Activated CD4-positive, alpha-beta T cell treated with anti-CD3 and anti-CD28 coated beads for 36 hours (primary cell): ENCODE results near the gene NPPC. TPM values are rescaled to one million over a fixed set of nuclear protein-coding genes. Genes with fewer than 3 reads are reported as not detected.
"Not testable (repeated sequence)": the region's sequence is repeated elsewhere in the genome, so short reads cannot be mapped to it uniquely, and the experiment has no call there.

Experiments used
- ATAC-seq: fragments of 200-7000 bp; cut with Tn5 transposase; one replicate; pipeline ENCODE4 v1.10.0; 2021; ENCODE audit warnings: mild to moderate bottlenecking, moderate library complexity
- CTCF ChIA-PET: fragments of 350-600 bp; sonication (Branson Sonifier 250); formaldehyde crosslinking; loops from one replicate; lab custom pipeline; 2021; ENCODE audit warnings: antibody characterized with exemption; lab: Charles Lee
- POLR2A ChIA-PET: fragments of 350-600 bp; sonication (Branson Sonifier 250); formaldehyde crosslinking; loops from one replicate; lab custom pipeline; 2021; ENCODE audit warnings: antibody characterized with exemption, inconsistent platforms; lab: Charles Lee
- DNase-seq: peaks from one replicate; pipeline ENCODE4 v3.0.0-alpha.2; 2020
- H3K27ac Mint-ChIP-seq: one replicate; pipeline ENCODE4 v1.8.0; 2021; ENCODE audit warnings: mixed read lengths
- H3K27me3 Mint-ChIP-seq: one replicate; pipeline ENCODE4 v1.8.0; 2021; ENCODE audit warnings: mixed read lengths
- H3K36me3 Mint-ChIP-seq: one replicate; pipeline ENCODE4 v1.8.0; 2021; ENCODE audit warnings: low read depth, mixed read lengths
- H3K4me1 Mint-ChIP-seq: one replicate; pipeline ENCODE4 v1.8.0; 2021; ENCODE audit warnings: mixed read lengths
- H3K4me3 Mint-ChIP-seq: one replicate; pipeline ENCODE4 v1.8.0; 2021; ENCODE audit warnings: mild to moderate bottlenecking, moderate library complexity, mixed read lengths
- H3K9me3 Mint-ChIP-seq: one replicate; pipeline ENCODE4 v1.8.0; 2021; ENCODE audit warnings: low read depth, mixed read lengths
- intact Hi-C, 2 experiments: fragments of 100-400 bp; cut with DNase I in 1 of 2; cut with micrococcal nuclease in 1 of 2; formaldehyde crosslinking; loops; one replicate each; pipeline versions ENCODE4 v1.14.2 to v1.15.1; 2022 to 2024; cut with DNase I, micrococcal nuclease
- microRNA-seq: library from miRNA; unstranded; fragments of <30 nt; microRNA quantifications from one replicate; pipeline ENCODE4 v1.2.0, GENCODE V29; 2021; ENCODE audit warnings: borderline replicate concordance
- total RNA-seq, 2 experiments: library from RNA; stranded (reverse); gene quantifications; one replicate each; pipeline ENCODE4 v1.2.3, GENCODE V29; 2021

Gene NPPC
- total RNA-seq, 2 experiments from 2014 or later = 0.35 to 0.46 TPM

DNA sequence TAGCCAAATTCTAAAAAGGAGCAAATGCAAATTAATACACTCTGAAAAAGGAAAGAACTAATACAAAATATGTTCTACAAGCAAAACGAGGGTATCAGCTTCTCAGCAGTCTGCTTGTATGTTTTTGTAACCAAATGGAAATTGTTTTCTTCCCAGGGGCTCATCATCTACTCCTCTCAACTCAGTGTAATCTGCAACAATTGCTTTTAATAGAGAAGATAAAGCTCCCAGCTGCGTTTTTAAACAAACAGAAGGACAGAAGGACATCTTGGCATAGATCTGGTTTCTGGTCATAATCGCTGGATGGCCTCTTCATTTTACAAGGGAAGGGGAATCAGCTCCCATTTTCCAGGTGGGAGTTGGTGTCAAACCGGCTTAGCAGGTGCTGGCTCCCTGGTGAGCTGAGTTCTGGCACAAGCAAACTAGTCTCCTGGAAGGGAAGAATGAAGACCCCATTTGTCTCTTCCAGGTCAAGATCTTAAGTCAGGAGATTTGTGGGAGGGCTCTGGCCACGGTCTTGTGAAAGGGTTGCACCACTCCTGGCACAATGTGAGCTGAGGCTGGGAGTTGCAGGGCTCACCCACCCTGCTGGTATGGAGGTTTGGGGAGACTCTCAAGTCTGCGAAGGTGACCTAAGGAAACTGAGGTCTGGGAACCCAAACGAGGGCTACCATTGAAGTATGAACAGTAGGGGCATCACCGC lies 41.6 kb downstream of the NPPC start:
- H3K27ac Mint-ChIP-seq = no peak overlapping the region
- peaks cover 36% of the 10 kb centered on the region for H3K27me3 Mint-ChIP-seq
- POLR2A ChIA-PET = interaction anchor here (0.6 kb wide), 1 partner anchor 147 kb away, joined by 3 read pairs; no protein-coding TSS in a partner anchor
- H3K4me3 Mint-ChIP-seq = no peak overlapping the region
- intact Hi-C loops = no loop called here
- ATAC-seq (no peak), DNase-seq (no peak)
- H3K4me1 Mint-ChIP-seq = no peaks in the 10 kb centered on the region
- H3K36me3 Mint-ChIP-seq = no peaks in the 10 kb centered on the region
- CTCF ChIA-PET = interaction anchor here (0.9 to 1.1 kb wide), 2 partner anchors 15 to 36 kb away, joined by 3 read pairs; no protein-coding TSS in a partner anchor
- H3K9me3 Mint-ChIP-seq = peaks cover 3% of the 10 kb centered on the region

DNA sequence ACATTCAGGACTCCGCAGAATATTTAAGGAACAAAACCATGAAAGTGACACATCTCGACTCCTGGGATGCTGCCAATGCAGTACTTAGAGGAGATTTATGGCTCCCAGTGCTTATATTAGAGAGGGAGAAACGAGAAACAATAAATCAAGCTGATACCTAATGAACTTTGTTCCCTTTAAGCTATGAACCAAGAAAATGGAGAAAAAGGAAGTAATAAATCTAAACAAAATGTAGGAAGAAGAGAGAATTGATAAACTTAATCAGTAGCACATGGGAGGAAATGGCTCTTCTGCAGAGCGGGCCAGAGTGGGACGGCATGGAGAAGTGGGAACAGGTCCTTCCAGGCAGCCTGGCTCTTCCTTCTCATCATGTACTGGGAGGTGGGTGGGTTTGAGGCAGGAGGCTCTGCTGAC lies 42.7 kb downstream of the NPPC start:
- H3K36me3 Mint-ChIP-seq = no peaks in the 10 kb centered on the region
- peaks cover 36% of the 10 kb centered on the region for H3K27me3 Mint-ChIP-seq
- POLR2A ChIA-PET = no interaction called here
- peaks cover 3% of the 10 kb centered on the region for H3K9me3 Mint-ChIP-seq
- intact Hi-C loops = no loop called here
- H3K4me1 Mint-ChIP-seq = no peaks in the 10 kb centered on the region
- H3K4me3 Mint-ChIP-seq = no peak overlapping the region
- H3K27ac Mint-ChIP-seq = no peak overlapping the region
- CTCF ChIA-PET = interaction anchor here (0.7 kb wide), 1 partner anchor 835 kb away, joined by 3 read pairs; no protein-coding TSS in a partner anchor
- DNase-seq (no peak), ATAC-seq (no peak)

DNA sequence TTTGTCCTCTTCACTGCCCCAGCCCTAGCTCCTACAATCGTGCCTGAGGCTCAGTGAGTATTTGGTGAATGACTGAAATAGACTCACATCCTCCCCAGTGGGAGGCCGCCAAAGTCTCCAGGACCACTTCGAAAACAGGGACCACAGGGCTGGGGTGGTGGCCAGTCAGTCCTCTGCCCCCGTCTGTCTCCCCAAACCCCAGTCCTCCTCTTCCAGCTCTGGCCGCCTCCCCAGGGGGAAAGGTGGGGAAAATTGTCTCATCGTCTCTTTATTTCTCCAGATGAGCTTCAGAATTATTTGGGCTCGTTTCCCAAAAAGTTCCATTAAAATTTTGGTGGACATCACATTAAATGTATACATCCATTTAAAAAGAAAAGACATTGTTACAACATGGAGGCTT lies 43.5 kb downstream of the NPPC start:
- ChIA-PET CTCF (interaction anchor here (0.6 to 0.7 kb wide), 2 partner anchors 638 to 836 kb away, joined by 3 read pairs; no protein-coding TSS in a partner anchor), POLR2A (no interaction called here)
- H3K9me3 Mint-ChIP-seq = peaks cover 3% of the 10 kb centered on the region
- H3K27ac Mint-ChIP-seq = no peak overlapping the region
- no peak for DNase-seq
- intact Hi-C loops = no loop called here
- H3K27me3 Mint-ChIP-seq = peaks cover 35% of the 10 kb centered on the region
- H3K36me3 Mint-ChIP-seq = no peaks in the 10 kb centered on the region
- H3K4me3 Mint-ChIP-seq = no peak overlapping the region
- no peaks in the 10 kb centered on the region for H3K4me1 Mint-ChIP-seq
- ATAC-seq = no peak

- H3K36me3 Mint-ChIP-seq, H3K4me3 Mint-ChIP-seq, H3K4me1 Mint-ChIP-seq, ATAC-seq, DNase-seq, H3K9me3 Mint-ChIP-seq, H3K27ac Mint-ChIP-seq, POLR2A ChIA-PET, intact Hi-C loops: not testable (repeated sequence)
- CTCF ChIA-PET = interaction anchor here (1.1 kb wide), 1 partner anchor 447 kb away, joined by 4 read pairs; no protein-coding TSS in a partner anchor
- peaks cover 28% of the 10 kb centered on the region for H3K27me3 Mint-ChIP-seq
These were observed 45.8 kb downstream of the NPPC start for GRCh38 chr2:231880371-231880770.

GRCh38 chr2:231879216-231879615 lies 47.0 kb downstream of the NPPC start:
- Mint-ChIP-seq H3K9me3 (no peaks in the 10 kb centered on the region), H3K36me3 (no peaks in the 10 kb centered on the region), H3K27ac (no peak overlapping the region), H3K27me3 (peaks cover 25% of the 10 kb centered on the region), H3K4me3 (no peak overlapping the region), H3K4me1 (no peaks in the 10 kb centered on the region)
- no peak for DNase-seq
- ChIA-PET POLR2A (no interaction called here), CTCF (interaction anchor here (0.6 to 1.1 kb wide), 2 partner anchors 110 to 448 kb away, joined by 4 read pairs; no protein-coding TSS in a partner anchor)
- ATAC-seq = no peak
- intact Hi-C loops = no loop called here

GRCh38 chr2:231877533-231878456 lies 48.4 kb downstream of the NPPC start:
- ChIA-PET CTCF (no interaction called here), POLR2A (no interaction called here)
- DNase-seq (no peak), ATAC-seq (no peak)
- Mint-ChIP-seq H3K36me3 (no peaks in the 10 kb centered on the region), H3K4me1 (no peaks in the 10 kb centered on the region), H3K27me3 (peaks cover 23% of the 10 kb centered on the region), H3K27ac (no peak overlapping the region), H3K9me3 (no peaks in the 10 kb centered on the region), H3K4me3 (no peak overlapping the region)
- intact Hi-C loops = no loop called here

- ChIA-PET CTCF (interaction anchor here (0.9 to 2.1 kb wide), 2 partner anchors 26 to 31 kb away, joined by 3 to 5 read pairs; no protein-coding TSS in a partner anchor), POLR2A (no interaction called here)
- DNase-seq (no peak), ATAC-seq (no peak)
- Mint-ChIP-seq H3K4me1 (no peaks in the 10 kb centered on the region), H3K27me3 (peaks cover 20% of the 10 kb centered on the region), H3K9me3 (no peaks in the 10 kb centered on the region), H3K36me3 (no peaks in the 10 kb centered on the region), H3K4me3 (no peak overlapping the region), H3K27ac (no peak overlapping the region)
- intact Hi-C loops = no loop called here
These were observed 51.3 kb downstream of the NPPC start for GRCh38 chr2:231874944-231875343.

Small RNA genes within 50 kb of the gene (microRNA-seq; reads per million reads assigned to microRNA genes)
- not detected for gene MIR1471

Other genes with a start within 250 kb of the NPPC start
- 1,000 to 10,000 TPM; 2,106 to 2,969 TPM for gene PTMA, start 217.9 kb downstream of the NPPC start, total RNA-seq
- gene PDE6D, start 145.1 kb downstream of the NPPC start, total RNA-seq = 10 to 100 TPM; 28.0 to 31.1 TPM
- gene COPS7B, start 140.0 kb downstream of the NPPC start, total RNA-seq = 10 to 100 TPM; 51.8 to 53.6 TPM
- gene DIS3L2, start 35.3 kb upstream of the NPPC start, total RNA-seq = 10 to 100 TPM; 25.6 to 34.5 TPM